HG03460 (cell line): ENCODE data around the gene PTGER2.

Experiments
- ATAC-seq: cut with Tn5 transposase; IDR thresholded peaks from one replicate; pipeline ENCODE4 v1.9.1; 2021; ENCODE audit not compliant: unreplicated experiment

PTGER2 gene

DNA sequence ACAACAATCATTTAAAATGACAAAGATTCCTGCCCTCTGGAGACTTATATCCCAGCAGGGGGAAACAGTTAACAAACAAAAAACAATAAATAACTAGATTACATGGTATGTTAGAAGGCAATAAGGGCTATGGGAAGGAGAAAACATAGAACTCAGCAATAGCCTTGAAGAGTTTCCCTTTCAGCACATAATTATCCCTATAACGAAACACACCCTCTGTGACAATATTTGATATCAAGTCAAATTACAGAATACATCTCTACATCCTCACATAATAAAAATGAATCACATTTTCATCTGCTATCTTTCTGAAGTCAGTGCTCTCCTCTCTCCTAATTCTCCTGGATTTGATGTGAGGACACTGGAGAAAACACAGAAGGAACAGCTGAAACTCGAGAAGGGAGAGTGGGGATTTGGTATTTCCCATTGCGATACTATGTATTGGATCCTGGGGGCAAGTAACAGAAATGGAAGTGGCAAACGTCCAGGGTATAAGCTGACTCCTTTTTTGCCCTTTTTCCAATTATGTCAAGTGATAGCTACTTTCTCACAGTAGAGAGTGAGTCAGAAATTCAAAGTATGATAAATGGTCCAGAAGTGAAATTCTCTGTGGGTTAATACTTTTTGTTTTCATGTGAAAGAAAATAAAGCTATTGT lies 9.7 kb upstream of the PTGER2 start:
- no peak for ATAC-seq

DNA sequence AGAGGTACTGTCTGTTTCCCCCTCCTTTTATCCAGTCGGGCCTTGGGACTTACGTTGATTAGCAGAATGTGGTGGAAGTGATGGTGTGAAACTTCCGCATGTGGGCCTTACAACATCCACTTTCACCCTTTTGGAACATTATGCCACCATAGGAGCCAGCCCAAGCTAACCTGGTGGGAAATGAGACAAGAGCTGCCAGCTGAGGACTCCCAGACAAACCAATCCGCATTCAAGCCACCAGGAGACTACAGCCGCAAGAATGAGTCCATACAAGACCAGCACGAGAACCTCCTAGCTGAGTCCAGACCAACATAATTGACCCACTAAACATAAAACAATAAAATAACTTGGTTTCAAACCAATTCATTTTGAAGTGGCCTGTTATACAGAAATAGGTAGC lies 9.1 kb upstream of the PTGER2 start:
- no peak for ATAC-seq

- ATAC-seq, result no peak
These were observed 6.7 kb upstream of the PTGER2 start for GRCh38 chr14:52307376-52307775.

- ATAC-seq, result no peak
These were observed 6.2 kb upstream of the PTGER2 start for GRCh38 chr14:52307905-52308304.

DNA sequence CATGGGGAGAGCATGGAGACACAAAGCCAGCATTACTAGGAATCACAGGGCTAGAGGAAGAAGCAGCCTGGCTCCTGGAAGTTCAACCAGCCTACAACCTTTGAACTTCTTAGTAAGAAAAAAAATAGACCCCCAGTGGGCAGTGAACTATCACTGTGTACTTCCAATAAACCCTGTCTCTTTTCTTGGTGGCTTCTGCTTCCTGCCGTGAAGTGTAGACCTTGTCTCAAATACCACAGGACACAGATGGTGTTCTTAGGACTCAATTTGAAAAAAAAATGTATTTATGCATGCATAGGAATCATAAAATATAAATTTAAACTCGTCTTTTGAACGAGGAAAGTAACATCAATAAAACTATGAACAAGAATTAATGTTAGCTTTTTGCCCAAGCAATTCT lies 3.6 kb upstream of the PTGER2 start:
- no peak for ATAC-seq

DNA sequence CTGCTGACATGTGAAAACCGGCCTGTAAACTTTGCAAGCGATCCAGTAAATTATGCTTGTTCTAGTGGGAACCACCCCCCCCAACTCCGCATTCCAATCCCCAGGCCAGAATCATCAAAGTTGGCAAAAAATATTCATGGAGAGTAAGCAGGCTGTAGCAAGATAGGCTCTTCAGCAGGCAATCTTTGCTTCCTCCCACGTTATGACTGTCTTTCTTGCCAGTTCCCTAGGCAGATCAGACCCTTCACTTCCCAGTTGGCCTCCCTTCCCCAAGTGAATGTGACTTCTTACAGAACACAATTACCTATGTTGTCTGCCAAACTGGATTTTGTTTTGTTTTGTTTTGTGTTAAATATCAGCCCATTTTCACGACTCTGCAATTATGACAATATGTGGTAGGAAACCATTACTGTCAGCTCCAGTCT lies 1.2 kb upstream of the PTGER2 start:
- ATAC-seq, result no peak

DNA sequence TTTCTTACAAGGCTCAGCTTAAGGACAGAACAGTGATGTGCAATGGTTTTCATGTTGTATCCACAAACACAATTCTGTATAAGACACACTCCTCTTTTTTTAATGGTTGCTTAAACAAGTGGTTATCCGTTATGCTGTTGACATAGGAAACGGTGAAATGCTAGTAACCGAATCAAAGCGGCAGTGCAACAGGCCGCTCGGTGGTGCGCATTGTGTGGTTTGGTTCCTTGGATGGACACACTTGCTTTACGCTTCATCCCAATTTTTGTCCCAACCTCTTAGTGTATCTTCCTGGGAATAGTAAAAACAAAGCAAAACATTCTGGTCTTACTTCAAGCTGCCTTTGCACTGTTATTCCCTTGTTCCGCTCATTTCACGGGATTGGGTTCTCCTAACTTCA lies 650 bp upstream of the PTGER2 start:
- no peak for ATAC-seq

DNA sequence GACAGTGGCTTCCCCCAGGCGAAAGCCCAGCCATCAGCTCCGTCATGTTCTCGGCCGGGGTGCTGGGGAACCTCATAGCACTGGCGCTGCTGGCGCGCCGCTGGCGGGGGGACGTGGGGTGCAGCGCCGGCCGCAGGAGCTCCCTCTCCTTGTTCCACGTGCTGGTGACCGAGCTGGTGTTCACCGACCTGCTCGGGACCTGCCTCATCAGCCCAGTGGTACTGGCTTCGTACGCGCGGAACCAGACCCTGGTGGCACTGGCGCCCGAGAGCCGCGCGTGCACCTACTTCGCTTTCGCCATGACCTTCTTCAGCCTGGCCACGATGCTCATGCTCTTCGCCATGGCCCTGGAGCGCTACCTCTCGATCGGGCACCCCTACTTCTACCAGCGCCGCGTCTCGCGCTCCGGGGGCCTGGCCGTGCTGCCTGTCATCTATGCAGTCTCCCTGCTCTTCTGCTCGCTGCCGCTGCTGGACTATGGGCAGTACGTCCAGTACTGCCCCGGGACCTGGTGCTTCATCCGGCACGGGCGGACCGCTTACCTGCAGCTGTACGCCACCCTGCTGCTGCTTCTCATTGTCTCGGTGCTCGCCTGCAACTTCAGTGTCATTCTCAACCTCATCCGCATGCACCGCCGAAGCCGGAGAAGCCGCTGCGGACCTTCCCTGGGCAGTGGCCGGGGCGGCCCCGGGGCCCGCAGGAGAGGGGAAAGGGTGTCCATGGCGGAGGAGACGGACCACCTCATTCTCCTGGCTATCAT lies 663 bp downstream of the PTGER2 start:
- ATAC-seq, result no peak

- no peak for ATAC-seq
These were observed 1.2 kb downstream of the PTGER2 start for GRCh38 chr14:52315355-52315718.

DNA sequence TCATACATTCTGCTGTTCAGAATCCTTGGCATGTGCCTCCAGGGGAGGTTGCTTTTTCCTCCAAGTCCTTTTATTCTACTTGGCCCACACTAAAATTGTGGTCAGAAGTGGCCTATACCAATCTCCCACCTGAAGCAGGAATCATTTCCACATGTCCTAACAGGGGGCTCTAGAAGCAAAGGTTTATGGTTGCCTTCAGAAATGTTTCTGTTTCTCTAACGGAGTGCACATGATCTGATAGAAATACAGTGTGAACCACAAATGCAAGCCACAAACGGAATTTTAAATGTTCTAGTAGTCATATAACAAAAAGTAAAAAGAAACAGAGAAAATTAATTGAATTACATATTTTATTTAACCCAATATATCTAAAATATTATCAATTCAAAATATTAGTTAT lies 4.0 kb downstream of the PTGER2 start:
- ATAC-seq, result no peak

DNA sequence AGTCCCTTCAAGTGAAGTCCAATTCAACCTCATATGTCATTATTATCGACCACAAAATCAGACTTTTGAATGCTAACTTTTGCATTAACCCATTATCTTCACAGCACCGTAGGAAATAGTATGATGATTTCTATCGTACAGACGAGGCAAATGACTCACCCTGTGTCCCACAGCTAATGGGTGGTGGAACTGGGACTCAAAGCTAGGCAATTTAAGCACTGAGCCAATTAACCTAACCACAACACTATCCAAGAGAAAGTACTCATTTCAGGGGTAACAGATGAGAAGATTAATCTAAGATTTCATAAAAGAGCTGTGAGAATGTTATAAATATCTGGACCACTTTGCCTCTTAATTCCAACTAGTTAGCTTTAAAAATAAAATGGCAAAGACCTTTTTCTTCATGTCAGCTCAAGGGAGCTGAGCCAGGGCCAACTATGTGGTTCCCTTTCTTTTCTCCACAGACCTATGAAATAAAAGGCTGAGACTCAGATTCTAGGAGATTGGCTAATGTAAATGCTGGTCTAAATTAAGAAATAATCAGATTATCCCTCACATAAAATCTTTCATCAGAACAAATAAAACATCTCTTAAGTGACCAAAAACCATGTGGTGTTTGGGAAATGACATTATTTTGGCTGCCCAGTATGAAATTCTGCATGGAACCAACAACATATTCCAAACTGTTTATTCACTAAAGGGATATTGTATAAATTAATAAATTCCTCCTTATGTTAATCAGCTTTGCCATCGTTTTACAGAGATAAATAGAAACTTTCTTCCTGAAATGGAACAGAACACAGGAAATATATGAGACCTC lies 4.9 kb downstream of the PTGER2 start:
- ATAC-seq, result no peak

- ATAC-seq, result no peak
These were observed 5.8 kb downstream of the PTGER2 start for GRCh38 chr14:52319919-52320318.

GRCh38 chr14:52325126-52325525 lies 11.0 kb downstream of the PTGER2 start:
- peak; percentile 98 for ATAC-seq

DNA sequence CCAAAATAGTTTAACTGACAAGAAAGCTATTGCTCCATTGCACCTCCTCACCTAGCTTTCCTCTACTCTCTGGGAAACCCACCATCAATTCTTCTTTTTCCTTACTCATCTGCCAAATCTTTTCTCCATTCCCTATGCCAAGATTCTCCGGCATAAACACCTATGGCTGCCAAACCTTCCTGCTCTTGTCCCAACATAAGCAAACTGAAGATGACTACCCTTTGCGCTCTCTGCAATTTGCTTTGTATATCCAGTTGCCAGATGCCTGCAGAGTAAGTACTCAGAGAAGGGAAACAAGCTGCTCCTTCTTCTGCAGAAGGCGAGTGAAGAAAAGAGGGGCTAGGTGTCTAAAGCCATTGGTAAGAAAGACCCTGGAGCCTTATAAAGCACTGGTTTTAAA lies 11.5 kb downstream of the PTGER2 start:
- no peak for ATAC-seq

GRCh38 chr14:52327374-52328226 lies 13.5 kb downstream of the PTGER2 start:
- no peak for ATAC-seq

DNA sequence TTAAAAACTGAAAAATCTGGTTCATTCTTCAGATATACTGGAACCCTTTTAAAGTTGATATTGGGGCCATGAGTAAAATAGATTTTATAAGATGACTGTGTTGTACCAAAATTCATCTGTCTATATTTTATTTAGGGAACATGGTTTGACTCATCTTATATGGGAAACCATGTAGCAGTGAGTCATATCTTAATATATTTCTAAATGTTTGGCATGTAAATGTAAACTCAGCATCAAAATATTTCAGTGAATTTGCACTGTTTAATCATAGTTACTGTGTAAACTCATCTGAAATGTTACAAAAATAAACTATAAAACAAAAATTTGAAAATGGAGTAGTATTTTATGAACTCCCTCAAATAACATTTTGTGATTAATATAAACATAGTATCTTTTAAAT lies 14.2 kb downstream of the PTGER2 start:
- ATAC-seq, result no peak

- ATAC-seq, result no peak
These were observed 15.7 kb downstream of the PTGER2 start for GRCh38 chr14:52329678-52330369.

GRCh38 chr14:52332269-52332668 lies 18.2 kb downstream of the PTGER2 start:
- no peak for ATAC-seq

DNA sequence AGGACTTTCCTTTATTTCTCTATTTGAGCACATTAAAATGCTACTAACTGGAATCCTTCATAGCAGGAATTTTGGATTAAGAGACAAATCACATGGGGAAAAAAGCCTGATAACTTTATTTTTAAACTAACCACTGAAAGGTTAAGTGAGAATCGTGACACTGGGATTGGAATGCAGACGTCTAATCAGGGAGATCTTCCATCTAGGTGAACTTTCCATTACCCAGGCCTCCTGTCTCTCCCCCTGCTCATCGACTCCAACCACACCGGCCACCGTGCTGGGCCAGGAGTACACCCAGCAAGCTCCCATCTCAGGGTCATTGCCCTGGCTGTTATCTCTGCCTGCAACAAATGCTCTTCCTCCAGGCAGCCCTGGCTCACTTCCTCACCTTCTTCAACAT lies 19.0 kb downstream of the PTGER2 start:
- ATAC-seq, result no peak

DNA sequence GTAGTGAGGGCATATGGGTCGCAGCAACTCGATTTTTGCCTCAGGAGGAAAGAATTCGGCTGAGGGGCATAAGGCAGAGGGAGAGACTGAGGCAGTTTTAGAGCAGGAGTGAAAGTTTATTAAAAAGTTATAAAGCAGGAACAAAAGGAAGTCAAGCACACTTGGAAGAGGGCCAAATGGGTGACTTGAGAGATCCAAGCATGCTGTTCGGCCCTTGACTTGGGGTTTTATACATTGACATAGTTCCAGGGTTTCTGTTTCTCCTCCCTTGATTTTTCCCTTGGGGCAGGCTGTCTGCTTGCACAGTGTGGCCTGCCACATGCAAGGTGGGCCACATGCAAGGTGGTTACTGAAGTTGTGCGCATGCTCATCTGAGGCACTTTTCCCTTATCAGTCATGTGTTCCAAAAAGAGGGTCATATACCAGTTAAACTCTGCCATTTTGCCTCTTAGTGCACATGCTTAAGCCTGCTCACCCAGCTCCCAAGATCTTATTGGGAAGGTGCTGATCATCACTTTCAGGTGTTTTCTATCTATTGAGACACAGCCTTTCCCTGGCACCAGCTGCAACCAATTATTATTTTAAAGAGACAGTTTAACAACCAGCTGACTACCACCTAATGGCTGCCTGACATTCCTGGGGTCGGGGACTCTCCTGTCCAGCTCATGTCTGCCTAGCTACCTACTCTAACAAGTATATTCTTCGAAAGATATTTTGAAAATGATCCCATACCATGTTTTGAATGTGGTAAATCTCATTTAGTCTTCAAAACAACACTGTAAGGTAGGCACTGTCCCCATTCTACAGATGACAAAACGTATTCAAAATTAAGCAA lies 19.9 kb downstream of the PTGER2 start:
- ATAC-seq, result no peak
